ENCODE results near the gene TSPAN31. TPM values are rescaled to one million over a fixed set of nuclear protein-coding genes. Genes with fewer than 3 reads are reported as not detected.

TSPAN31 gene
- total RNA-seq, 1 experiment from 2014 or later = 20.3 TPM

DNA sequence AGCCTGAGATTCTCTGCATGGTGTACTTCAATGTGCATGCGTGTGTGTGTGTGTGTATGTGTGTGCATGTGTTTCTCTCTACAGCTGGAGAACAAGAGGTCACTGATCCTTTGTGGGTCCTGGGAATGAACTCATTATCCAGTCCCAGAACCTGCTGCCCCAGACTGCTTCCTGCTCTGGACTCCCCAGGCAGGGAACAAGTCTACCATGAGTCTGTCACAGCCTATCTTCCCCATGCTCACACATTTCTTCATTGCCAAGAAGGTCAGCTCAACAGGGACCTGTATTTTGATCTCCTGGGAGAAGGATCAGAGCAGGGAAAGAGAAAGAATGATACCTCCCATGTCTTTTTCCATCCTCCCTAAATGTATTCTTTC is 3.4 kb upstream of the TSPAN31 start:
- no peaks in the 10 kb centered on the region for H3K9me2 ChIP-seq (replicated peaks; ENCODE audit: low read length)
- no peak overlapping the region for H2AFZ ChIP-seq (ENCODE audit: low read length)
- H3K4me2 ChIP-seq (ENCODE audit: low read length) = no peak overlapping the region
- TF ChIP-seq EZH2phosphoT487 (IDR thresholded peaks at IDR 0.05; ENCODE audit: borderline replicate concordance, low read length) (no peak), EZH2 (IDR thresholded peaks at IDR 0.05; ENCODE audit: low read length, unreplicated experiment) (no peak)
- TF ChIP-seq, protein P1, sequence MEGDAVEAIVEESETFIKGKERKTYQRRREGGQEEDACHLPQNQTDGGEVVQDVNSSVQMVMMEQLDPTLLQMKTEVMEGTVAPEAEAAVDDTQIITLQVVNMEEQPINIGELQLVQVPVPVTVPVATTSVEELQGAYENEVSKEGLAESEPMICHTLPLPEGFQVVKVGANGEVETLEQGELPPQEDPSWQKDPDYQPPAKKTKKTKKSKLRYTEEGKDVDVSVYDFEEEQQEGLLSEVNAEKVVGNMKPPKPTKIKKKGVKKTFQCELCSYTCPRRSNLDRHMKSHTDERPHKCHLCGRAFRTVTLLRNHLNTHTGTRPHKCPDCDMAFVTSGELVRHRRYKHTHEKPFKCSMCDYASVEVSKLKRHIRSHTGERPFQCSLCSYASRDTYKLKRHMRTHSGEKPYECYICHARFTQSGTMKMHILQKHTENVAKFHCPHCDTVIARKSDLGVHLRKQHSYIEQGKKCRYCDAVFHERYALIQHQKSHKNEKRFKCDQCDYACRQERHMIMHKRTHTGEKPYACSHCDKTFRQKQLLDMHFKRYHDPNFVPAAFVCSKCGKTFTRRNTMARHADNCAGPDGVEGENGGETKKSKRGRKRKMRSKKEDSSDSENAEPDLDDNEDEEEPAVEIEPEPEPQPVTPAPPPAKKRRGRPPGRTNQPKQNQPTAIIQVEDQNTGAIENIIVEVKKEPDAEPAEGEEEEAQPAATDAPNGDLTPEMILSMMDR (conservative IDR thresholded peaks at IDR 0.05; ENCODE audit: low read depth, low read length) = no peak
- no peak overlapping the region for H3K27ac ChIP-seq (ENCODE audit: low read length)
- ChIA-PET POLR2A (ENCODE audit: unreplicated experiment) (no interaction called here), CTCF (no interaction called here)
- intact Hi-C loops (cut with micrococcal nuclease) = no loop called here
- no TSS peak for BruUV-seq (replicated peaks)
- peaks cover 4% of the 10 kb centered on the region for H3F3A ChIP-seq (ENCODE audit: low read length, unreplicated experiment)
- H3K36me3 ChIP-seq (ENCODE audit: low read depth, low read length) = no peaks in the 10 kb centered on the region
- H3K9ac ChIP-seq (ENCODE audit: low read length) = no peak overlapping the region
- ATAC-seq = no peak
- H3K27me3 ChIP-seq (ENCODE audit: low read length) = peaks cover 33% of the 10 kb centered on the region
- H4K20me1 ChIP-seq (ENCODE audit: low read length) = no peaks in the 10 kb centered on the region
- no peak for DNase-seq
- H3K4me3 ChIP-seq (ENCODE audit: low read length) = no peak overlapping the region
- H3K4me1 ChIP-seq (ENCODE audit: insufficient read depth, low read length) = peaks cover 12% of the 10 kb centered on the region
- H3K79me2 ChIP-seq (ENCODE audit: low read length) = no peaks in the 10 kb centered on the region
- no peaks in the 10 kb centered on the region for H3K9me3 ChIP-seq (ENCODE audit: low read length)

DNA sequence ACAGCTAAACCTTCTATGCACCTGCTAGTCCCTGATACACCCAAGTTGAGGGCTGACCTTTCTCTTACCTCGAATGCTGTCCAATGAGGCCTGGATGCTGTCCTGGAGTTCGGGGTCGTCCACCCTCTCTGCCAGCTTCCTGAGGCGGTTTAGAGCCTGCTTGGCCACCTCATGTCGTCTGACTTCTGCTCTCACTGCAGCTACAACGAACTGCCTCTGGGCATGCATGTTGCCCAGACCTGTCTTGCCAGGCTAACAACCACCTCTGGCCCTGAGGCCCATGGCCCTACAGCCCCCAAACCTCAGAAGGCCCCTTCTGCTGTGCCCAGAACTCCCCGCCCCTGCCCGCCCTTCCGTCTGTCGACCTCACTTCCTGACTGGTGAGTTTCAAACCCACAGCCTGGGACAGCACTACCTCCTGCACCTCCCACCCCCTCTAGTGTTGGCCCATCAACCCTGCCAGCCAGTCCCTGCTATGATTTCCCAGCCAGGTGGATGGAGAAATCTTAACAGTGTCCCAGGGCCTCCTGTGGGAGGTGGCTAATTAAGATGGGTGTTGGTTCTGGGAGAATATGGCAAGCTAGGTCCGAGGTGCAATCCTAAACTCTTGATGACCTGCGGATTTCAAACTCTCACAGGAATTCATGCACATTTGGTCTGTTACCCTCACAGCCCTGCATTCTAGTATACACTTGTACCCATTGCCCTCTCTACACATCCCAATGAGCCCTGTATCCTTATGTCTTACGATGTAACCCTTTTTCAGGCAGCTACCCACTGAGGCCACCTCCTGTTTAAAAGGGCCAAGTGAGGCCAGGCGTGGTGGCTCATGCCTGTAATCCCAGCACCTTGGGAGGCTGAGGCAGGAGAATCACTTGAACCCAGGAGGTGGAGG is 2.7 kb upstream of the TSPAN31 start:
- TF ChIP-seq, protein P1 (conservative IDR thresholded peaks at IDR 0.05; ENCODE audit: low read depth, low read length) = peak; percentile 20; the same call in 1 of the 2 replicates
- TF ChIP-seq EZH2phosphoT487 (IDR thresholded peaks at IDR 0.05; ENCODE audit: borderline replicate concordance, low read length) = no peak
- H3K79me2 ChIP-seq (ENCODE audit: low read length) = no peaks in the 10 kb centered on the region
- no peak overlapping the region for H2AFZ ChIP-seq (ENCODE audit: low read length)
- peaks cover 4% of the 10 kb centered on the region for H3F3A ChIP-seq (ENCODE audit: low read length, unreplicated experiment)
- BruUV-seq (replicated peaks) = no TSS peak
- H3K9ac ChIP-seq (ENCODE audit: low read length) = no peak overlapping the region
- no peaks in the 10 kb centered on the region for H4K20me1 ChIP-seq (ENCODE audit: low read length)
- ChIA-PET CTCF (no interaction called here), POLR2A (ENCODE audit: unreplicated experiment) (no interaction called here)
- no peak overlapping the region for H3K4me2 ChIP-seq (ENCODE audit: low read length)
- ATAC-seq (no peak), DNase-seq (peak; percentile 19)
- H3K9me3 ChIP-seq (ENCODE audit: low read length) = no peaks in the 10 kb centered on the region
- no peaks in the 10 kb centered on the region for H3K9me2 ChIP-seq (replicated peaks; ENCODE audit: low read length)
- H3K4me1 ChIP-seq (ENCODE audit: insufficient read depth, low read length) = peaks cover 7% of the 10 kb centered on the region
- no peak overlapping the region for H3K27ac ChIP-seq (ENCODE audit: low read length)
- peaks cover 2% of the 10 kb centered on the region; the same call in 1 of the 2 replicates for H3K36me3 ChIP-seq (ENCODE audit: low read depth, low read length)
- intact Hi-C loops (cut with micrococcal nuclease) = no loop called here
- H3K27me3 ChIP-seq (ENCODE audit: low read length) = peaks cover 26% of the 10 kb centered on the region
- no peak overlapping the region for H3K4me3 ChIP-seq (ENCODE audit: low read length)

DNA sequence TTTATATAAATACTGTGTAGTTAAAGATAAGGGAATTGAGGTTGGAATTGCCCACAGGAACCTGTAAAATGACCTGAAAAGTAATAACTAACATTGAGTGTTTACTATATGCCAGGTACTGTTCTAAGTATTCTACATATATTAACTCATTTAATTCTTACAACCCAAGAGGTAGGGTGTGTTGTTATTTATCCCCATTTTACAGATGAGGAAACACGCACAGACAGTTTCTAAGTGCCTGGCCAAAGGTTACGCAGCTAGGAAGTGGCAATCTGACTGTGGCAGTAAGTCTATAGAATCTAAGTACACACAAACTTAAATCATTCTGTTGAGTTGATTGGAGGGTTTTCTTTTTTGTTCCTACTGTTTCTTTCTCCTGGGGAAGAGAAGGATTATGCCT is 1.1 kb upstream of the TSPAN31 start:
- Histone ChIP-seq H3K9me3 (ENCODE audit: low read length) (no peaks in the 10 kb centered on the region), H3K9ac (ENCODE audit: low read length) (no peak overlapping the region), H2AFZ (ENCODE audit: low read length) (no peak overlapping the region), H4K20me1 (ENCODE audit: low read length) (no peaks in the 10 kb centered on the region), H3K79me2 (ENCODE audit: low read length) (no peaks in the 10 kb centered on the region), H3K27ac (ENCODE audit: low read length) (no peak overlapping the region), H3K36me3 (ENCODE audit: low read depth, low read length) (peaks cover 13% of the 10 kb centered on the region; the same call in 1 of the 2 replicates), H3K4me1 (ENCODE audit: insufficient read depth, low read length) (no peaks in the 10 kb centered on the region; the same call in 1 of the 2 replicates), H3K9me2 (replicated peaks; ENCODE audit: low read length) (no peaks in the 10 kb centered on the region), H3K4me3 (ENCODE audit: low read length) (no peak overlapping the region), H3K4me2 (ENCODE audit: low read length) (no peak overlapping the region), H3F3A (ENCODE audit: low read length, unreplicated experiment) (peaks cover 4% of the 10 kb centered on the region), H3K27me3 (ENCODE audit: low read length) (peaks cover 12% of the 10 kb centered on the region)
- CTCF ChIA-PET = no interaction called here
- BruUV-seq (replicated peaks) = no TSS peak
- no peak for ATAC-seq
- no peak for DNase-seq
- intact Hi-C loops (cut with micrococcal nuclease) = no loop called here
- POLR2A ChIA-PET (ENCODE audit: unreplicated experiment) = interaction anchor here (0.6 kb wide), 2 partner anchors 9 to 219 kb away, joined by 3 to 5 read pairs; no protein-coding TSS in a partner anchor
- TF ChIP-seq, protein P1 (conservative IDR thresholded peaks at IDR 0.05; ENCODE audit: low read depth, low read length) = no peak

All from PC-3 (cell line).